NCI-H82 treated with DMSO at 0.1 percent for 48 hours (cell line): ENCODE results near the gene WFDC12.
"Not testable (repeated sequence)": the region's sequence is repeated elsewhere in the genome, so short reads cannot be mapped to it uniquely, and the experiment has no call there.

Experiments
- DNase-seq: peaks from one replicate; lab custom pipeline; 2025; ENCODE audit not compliant: unreplicated experiment; lab: John Stamatoyannopoulos, UW

The WFDC12 gene

GRCh38 chr20:45124365-45124764, at the start of gene WFDC12:
Gene WFDC12, minus strand, starts transcription at chr20:45124465. Its CDS starts 18 bp downstream, at chr20:45124447.
- DNase-seq = no peak

- no peak for DNase-seq
These were observed 49.3 kb upstream of the WFDC12 start for GRCh38 chr20:45173522-45173921.

- no peak for DNase-seq
These were observed 40.6 kb upstream of the WFDC12 start for GRCh38 chr20:45164906-45165305.

- no peak for DNase-seq
These were observed 39.0 kb upstream of the WFDC12 start for GRCh38 chr20:45163083-45163803.

- no peak for DNase-seq
These were observed 33.7 kb upstream of the WFDC12 start for GRCh38 chr20:45157962-45158361.

GRCh38 chr20:45156713-45157112, 32.4 kb upstream of the WFDC12 start:
- no peak for DNase-seq

- not testable (repeated sequence) for DNase-seq
These were observed 30.5 kb upstream of the WFDC12 start for GRCh38 chr20:45154794-45155193.

- DNase-seq = no peak
These were observed 29.9 kb upstream of the WFDC12 start for GRCh38 chr20:45154183-45154582.

- no peak for DNase-seq
These were observed 29.5 kb upstream of the WFDC12 start for GRCh38 chr20:45153752-45154151.

GRCh38 chr20:45153147-45153546, 28.9 kb upstream of the WFDC12 start:
- DNase-seq = no peak

- DNase-seq = no peak
These were observed 28.1 kb upstream of the WFDC12 start for GRCh38 chr20:45152405-45152804.

GRCh38 chr20:45149062-45149461, 24.8 kb upstream of the WFDC12 start:
- DNase-seq = no peak

GRCh38 chr20:45140836-45141235, 16.6 kb upstream of the WFDC12 start:
- DNase-seq = no peak

- DNase-seq = peak; percentile 95
These were observed 15.6 kb upstream of the WFDC12 start for GRCh38 chr20:45139733-45140375.

GRCh38 chr20:45138561-45139300, 14.5 kb upstream of the WFDC12 start:
- DNase-seq = peak; percentile 15

- DNase-seq = no peak
These were observed 12.6 kb upstream of the WFDC12 start for GRCh38 chr20:45136911-45137310.

- no peak for DNase-seq
These were observed 3.8 kb upstream of the WFDC12 start for GRCh38 chr20:45128099-45128498.

- no peak for DNase-seq
These were observed 2.9 kb downstream of the WFDC12 start for GRCh38 chr20:45121388-45121787.

GRCh38 chr20:45119556-45120266, 4.6 kb downstream of the WFDC12 start:
- DNase-seq = no peak

GRCh38 chr20:45118028-45118427, 6.2 kb downstream of the WFDC12 start:
- DNase-seq = no peak

GRCh38 chr20:45117581-45117980, 6.7 kb downstream of the WFDC12 start:
- DNase-seq = no peak
